ENCODE measurements around the gene SLIT3.

Gene SLIT3

DNA sequence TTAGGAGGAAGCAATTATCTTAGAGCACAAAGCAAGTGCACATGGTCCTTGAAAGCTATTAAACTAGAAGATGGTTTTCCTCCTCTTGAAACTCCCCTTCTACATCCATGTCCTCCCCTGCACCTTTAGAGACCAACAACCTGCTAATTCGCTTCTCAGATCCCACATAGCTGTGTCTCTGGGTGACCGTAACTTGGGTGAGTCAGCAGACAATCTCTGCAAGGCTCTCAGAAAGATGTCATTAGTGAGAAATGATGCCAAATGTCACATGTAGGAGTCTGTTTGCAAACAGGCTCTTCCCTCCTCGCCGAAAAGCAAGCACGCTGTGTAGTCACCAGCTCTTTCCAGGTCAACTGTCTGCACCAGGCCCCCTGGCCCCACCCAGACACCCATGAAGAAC lies 291.8 kb downstream of the SLIT3 start:
- TF ChIP-seq ESRRG (CRISPR knock-in tag; IDR thresholded peaks at IDR 0.05) (no peak), TOX (CRISPR knock-in tag; IDR thresholded peaks at IDR 0.05; ENCODE audit: borderline replicate concordance) (no peak), TCF4 (CRISPR knock-in tag; IDR thresholded peaks at IDR 0.05; ENCODE audit: borderline replicate concordance) (no peak), ZNF565 (CRISPR knock-in tag; conservative IDR thresholded peaks at IDR 0.05; ENCODE audit: low read depth) (no peak), BACH2 (CRISPR knock-in tag; IDR thresholded peaks at IDR 0.05; ENCODE audit: borderline replicate concordance) (no peak), ISL1 (CRISPR knock-in tag; IDR thresholded peaks at IDR 0.05) (no peak), GLIS3 (CRISPR knock-in tag; IDR thresholded peaks at IDR 0.05) (no peak)
- TF ChIP-seq, protein P1, sequence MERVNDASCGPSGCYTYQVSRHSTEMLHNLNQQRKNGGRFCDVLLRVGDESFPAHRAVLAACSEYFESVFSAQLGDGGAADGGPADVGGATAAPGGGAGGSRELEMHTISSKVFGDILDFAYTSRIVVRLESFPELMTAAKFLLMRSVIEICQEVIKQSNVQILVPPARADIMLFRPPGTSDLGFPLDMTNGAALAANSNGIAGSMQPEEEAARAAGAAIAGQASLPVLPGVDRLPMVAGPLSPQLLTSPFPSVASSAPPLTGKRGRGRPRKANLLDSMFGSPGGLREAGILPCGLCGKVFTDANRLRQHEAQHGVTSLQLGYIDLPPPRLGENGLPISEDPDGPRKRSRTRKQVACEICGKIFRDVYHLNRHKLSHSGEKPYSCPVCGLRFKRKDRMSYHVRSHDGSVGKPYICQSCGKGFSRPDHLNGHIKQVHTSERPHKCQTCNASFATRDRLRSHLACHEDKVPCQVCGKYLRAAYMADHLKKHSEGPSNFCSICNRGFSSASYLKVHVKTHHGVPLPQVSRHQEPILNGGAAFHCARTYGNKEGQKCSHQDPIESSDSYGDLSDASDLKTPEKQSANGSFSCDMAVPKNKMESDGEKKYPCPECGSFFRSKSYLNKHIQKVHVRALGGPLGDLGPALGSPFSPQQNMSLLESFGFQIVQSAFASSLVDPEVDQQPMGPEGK (CRISPR knock-in tag; IDR thresholded peaks at IDR 0.05; ENCODE audit: borderline replicate concordance): no peak
- TF ChIP-seq, protein P2, sequence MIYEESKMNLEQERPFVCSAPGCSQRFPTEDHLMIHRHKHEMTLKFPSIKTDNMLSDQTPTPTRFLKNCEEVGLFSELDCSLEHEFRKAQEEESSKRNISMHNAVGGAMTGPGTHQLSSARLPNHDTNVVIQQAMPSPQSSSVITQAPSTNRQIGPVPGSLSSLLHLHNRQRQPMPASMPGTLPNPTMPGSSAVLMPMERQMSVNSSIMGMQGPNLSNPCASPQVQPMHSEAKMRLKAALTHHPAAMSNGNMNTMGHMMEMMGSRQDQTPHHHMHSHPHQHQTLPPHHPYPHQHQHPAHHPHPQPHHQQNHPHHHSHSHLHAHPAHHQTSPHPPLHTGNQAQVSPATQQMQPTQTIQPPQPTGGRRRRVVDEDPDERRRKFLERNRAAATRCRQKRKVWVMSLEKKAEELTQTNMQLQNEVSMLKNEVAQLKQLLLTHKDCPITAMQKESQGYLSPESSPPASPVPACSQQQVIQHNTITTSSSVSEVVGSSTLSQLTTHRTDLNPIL (CRISPR knock-in tag; IDR thresholded peaks at IDR 0.05; ENCODE audit: low read depth): no peak
- TF ChIP-seq, protein P3, sequence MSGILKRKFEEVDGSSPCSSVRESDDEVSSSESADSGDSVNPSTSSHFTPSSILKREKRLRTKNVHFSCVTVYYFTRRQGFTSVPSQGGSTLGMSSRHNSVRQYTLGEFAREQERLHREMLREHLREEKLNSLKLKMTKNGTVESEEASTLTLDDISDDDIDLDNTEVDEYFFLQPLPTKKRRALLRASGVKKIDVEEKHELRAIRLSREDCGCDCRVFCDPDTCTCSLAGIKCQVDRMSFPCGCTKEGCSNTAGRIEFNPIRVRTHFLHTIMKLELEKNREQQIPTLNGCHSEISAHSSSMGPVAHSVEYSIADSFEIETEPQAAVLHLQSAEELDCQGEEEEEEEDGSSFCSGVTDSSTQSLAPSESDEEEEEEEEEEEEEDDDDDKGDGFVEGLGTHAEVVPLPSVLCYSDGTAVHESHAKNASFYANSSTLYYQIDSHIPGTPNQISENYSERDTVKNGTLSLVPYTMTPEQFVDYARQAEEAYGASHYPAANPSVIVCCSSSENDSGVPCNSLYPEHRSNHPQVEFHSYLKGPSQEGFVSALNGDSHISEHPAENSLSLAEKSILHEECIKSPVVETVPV (CRISPR knock-in tag; IDR thresholded peaks at IDR 0.05): no peak
- ATAC-seq: no peak

DNA sequence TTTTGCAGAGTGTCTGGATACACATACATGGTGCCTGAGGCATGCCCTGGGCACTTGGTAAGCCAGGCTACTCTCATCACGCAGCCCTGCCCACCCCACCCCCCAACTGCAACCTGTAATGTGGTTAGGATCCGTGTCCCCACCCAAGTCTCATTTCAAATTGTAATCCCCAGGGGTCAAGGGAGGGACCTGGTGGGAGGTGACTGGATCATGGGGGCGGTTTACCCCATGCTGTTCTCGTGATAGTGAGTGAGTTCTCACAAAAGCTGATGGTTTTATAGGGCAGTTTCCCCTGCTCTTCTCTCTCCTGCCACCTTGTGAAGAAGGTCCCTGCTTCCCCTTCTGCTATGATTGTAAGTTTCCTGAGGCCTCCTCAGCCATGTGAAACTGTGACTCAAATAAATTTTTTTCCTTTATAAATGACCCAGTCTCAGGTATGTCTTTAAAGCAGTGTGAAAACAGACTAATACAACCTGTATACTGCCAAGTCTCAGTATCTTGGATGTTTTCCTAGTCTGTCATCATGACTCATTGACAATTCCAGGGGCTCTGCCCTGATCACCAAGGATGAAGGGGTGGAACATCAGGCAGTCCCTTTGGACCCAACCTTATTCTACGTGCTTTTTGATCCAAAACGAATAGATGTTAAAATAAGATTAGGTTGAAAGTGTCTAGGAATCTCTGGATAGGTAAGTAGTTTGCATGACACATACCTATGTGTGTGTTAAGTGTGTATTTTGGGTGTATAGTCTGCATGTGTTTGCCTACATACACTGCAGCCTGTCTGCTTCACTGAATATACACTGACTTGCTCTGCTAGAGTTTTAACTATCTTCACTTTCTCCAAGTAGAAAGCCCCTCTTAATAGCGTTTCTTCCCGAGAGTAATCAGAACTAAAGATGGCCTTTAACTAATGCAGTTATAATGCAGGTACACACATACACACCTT lies 293.8 kb downstream of the SLIT3 start:
- ATAC-seq: peak; percentile 11; the same call in 2 of the 3 replicates
- TF ChIP-seq ZNF70 (CRISPR knock-in tag; IDR thresholded peaks at IDR 0.05) (no peak), ARNTL (CRISPR knock-in tag; IDR thresholded peaks at IDR 0.05; ENCODE audit: borderline replicate concordance, low read depth) (no peak), GLIS3 (CRISPR knock-in tag; IDR thresholded peaks at IDR 0.05) (no peak), SNAI2 (CRISPR knock-in tag; IDR thresholded peaks at IDR 0.05) (no peak), RARB (CRISPR knock-in tag; IDR thresholded peaks at IDR 0.05) (no peak), ISL1 (CRISPR knock-in tag; IDR thresholded peaks at IDR 0.05) (no peak), TOX (CRISPR knock-in tag; IDR thresholded peaks at IDR 0.05; ENCODE audit: borderline replicate concordance) (no peak), ESRRG (CRISPR knock-in tag; IDR thresholded peaks at IDR 0.05) (no peak), TCF4 (CRISPR knock-in tag; IDR thresholded peaks at IDR 0.05; ENCODE audit: borderline replicate concordance) (no peak), ZFP3 (CRISPR knock-in tag; IDR thresholded peaks at IDR 0.05) (no peak)
- TF ChIP-seq, protein P3 (CRISPR knock-in tag; IDR thresholded peaks at IDR 0.05): no peak
- TF ChIP-seq, protein P4, sequence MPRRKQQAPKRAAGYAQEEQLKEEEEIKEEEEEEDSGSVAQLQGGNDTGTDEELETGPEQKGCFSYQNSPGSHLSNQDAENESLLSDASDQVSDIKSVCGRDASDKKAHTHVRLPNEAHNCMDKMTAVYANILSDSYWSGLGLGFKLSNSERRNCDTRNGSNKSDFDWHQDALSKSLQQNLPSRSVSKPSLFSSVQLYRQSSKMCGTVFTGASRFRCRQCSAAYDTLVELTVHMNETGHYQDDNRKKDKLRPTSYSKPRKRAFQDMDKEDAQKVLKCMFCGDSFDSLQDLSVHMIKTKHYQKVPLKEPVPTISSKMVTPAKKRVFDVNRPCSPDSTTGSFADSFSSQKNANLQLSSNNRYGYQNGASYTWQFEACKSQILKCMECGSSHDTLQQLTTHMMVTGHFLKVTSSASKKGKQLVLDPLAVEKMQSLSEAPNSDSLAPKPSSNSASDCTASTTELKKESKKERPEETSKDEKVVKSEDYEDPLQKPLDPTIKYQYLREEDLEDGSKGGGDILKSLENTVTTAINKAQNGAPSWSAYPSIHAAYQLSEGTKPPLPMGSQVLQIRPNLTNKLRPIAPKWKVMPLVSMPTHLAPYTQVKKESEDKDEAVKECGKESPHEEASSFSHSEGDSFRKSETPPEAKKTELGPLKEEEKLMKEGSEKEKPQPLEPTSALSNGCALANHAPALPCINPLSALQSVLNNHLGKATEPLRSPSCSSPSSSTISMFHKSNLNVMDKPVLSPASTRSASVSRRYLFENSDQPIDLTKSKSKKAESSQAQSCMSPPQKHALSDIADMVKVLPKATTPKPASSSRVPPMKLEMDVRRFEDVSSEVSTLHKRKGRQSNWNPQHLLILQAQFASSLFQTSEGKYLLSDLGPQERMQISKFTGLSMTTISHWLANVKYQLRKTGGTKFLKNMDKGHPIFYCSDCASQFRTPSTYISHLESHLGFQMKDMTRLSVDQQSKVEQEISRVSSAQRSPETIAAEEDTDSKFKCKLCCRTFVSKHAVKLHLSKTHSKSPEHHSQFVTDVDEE (CRISPR knock-in tag; IDR thresholded peaks at IDR 0.05): no peak

DNA sequence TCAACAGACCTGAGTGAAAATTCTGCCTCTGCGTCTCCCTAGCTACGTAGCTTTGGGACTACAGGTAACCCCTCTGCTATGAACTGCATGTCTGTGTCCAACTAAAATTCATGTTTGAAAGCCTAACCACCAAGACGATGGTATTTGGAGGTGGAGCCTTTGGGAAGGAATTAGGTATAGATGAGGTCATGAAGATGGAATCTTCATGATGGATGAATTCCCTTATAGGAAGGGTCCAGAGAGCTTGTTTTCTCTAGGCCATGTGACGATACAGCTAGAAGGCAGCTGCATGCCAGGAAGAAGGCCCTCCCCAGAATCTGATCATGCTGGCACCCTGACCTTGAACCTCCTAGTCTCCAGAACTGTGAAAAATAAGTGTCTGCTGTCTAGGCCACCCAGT lies 296.4 kb downstream of the SLIT3 start:
- ATAC-seq: peak; percentile 77
- no peak for TF ChIP-seq ARNTL (CRISPR knock-in tag; IDR thresholded peaks at IDR 0.05; ENCODE audit: borderline replicate concordance, low read depth)
- no peak for TF ChIP-seq PPARA (CRISPR knock-in tag; IDR thresholded peaks at IDR 0.05; ENCODE audit: borderline replicate concordance)
- 0 out of 2 replicates have a peak, but pooled peaks have one; percentile 52 for TF ChIP-seq GLIS3 (CRISPR knock-in tag; IDR thresholded peaks at IDR 0.05)
- TF ChIP-seq ZFP3 (CRISPR knock-in tag; IDR thresholded peaks at IDR 0.05): no peak
- TF ChIP-seq ZC3H10 (CRISPR knock-in tag; IDR thresholded peaks at IDR 0.05): no peak
- no peak for TF ChIP-seq ZFP30 (CRISPR knock-in tag; IDR thresholded peaks at IDR 0.05)
- peak; percentile 50; the same call in 1 of the 2 replicates for TF ChIP-seq SNAI2 (CRISPR knock-in tag; IDR thresholded peaks at IDR 0.05)
- TF ChIP-seq, protein P3 (CRISPR knock-in tag; IDR thresholded peaks at IDR 0.05): no peak
- TF ChIP-seq, protein P4 (CRISPR knock-in tag; IDR thresholded peaks at IDR 0.05): no peak
- no peak for TF ChIP-seq TOX (CRISPR knock-in tag; IDR thresholded peaks at IDR 0.05; ENCODE audit: borderline replicate concordance)

Data from SK-N-SH treated with all-trans-retinoic acid at 6 μM for 48 hours (cell line).